ENCODE results near the gene SPN. TPM values are rescaled to one million over a fixed set of nuclear protein-coding genes. Genes with fewer than 3 reads are reported as not detected.
"Not testable (repeated sequence)": the region's sequence is repeated elsewhere in the genome, so short reads cannot be mapped to it uniquely, and the experiment has no call there.

The SPN gene
- total and polyA plus RNA-seq, 2 of the 4 experiments (the other 2 are of a cell fraction) = not detected

DNA sequence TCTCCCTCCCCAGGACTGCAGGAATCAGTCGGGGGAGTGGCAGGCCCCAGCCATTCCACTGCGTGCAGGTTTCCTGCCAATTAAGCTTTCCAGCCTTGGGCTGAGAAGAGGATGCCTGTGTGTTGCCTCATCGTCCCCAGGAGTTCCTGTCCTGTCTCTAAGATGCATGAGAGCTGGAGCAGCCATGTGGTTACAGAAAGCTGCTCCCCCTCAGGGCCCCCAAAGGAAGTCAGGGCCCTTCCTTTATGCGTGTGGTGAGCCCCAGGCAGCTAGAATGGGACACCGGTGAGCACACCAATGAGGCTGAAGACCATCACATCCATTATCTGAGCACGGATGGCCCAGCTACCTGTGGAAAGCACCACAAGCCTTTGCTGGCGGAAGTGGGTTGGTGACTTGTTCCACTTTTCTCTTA is 35.4 kb upstream of the SPN start:
- DNase-seq (peak; percentile 15), ATAC-seq (ENCODE audit: low read depth) (peak; percentile 53; the same call in 1 of the 2 replicates)
- CTCF ChIA-PET = not testable (repeated sequence)

DNA sequence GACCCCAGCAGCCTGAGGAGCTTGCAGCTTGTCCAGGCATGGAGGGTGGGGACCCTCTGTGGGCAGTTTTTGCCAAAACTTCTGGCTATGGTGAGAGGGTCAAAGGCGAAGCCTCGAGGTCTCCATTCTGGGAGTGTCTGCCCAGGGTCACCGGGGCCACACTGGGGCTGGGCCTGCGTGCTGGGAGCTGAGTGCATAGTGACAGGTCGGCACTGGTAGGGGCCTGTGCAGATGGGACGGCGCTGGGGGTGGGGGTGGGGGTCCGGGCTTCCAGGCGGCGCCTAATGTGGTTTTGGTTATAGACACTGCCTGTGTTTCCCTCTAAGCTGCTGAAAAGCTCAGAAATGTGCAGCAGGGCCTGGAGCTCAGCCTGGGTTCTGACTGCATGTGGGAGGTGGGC is 34.3 kb upstream of the SPN start:
- ATAC-seq (ENCODE audit: low read depth); H2BK120ac ChIP-seq (ENCODE audit: low read depth, low read length); H3K9me3 ChIP-seq (ENCODE audit: control insufficient read depth, insufficient read depth, low read length); H3K4me1 ChIP-seq (ENCODE audit: control insufficient read depth, insufficient read depth, low read length); H2AK9ac ChIP-seq (replicated peaks; ENCODE audit: low read depth, low read length, poor library complexity); H3K4ac ChIP-seq (ENCODE audit: low read depth, low read length); H3K9ac ChIP-seq (ENCODE audit: low read depth, low read length); H3K27me3 ChIP-seq (ENCODE audit: control insufficient read depth, insufficient read depth, low read length); H2AFZ ChIP-seq (replicated peaks; ENCODE audit: low read length, poor library complexity); BruUV-seq (replicated peaks); H3K4me2 ChIP-seq (ENCODE audit: low read depth, low read length); H3K9me1 ChIP-seq (ENCODE audit: insufficient read depth, low read length); H3K27ac ChIP-seq (ENCODE audit: insufficient read depth, low read length); in situ Hi-C loops (cut with MboI; ENCODE audit: low sequenced_read_pairs); H2BK20ac ChIP-seq (ENCODE audit: low read depth, low read length); CTCF ChIA-PET; H3K18ac ChIP-seq (ENCODE audit: low read depth, low read length); H4K91ac ChIP-seq (ENCODE audit: insufficient read depth, low read depth, low read length); H3K14ac ChIP-seq (replicated peaks; ENCODE audit: low read depth, low read length); H2BK5ac ChIP-seq (ENCODE audit: low read depth, low read length, poor library complexity, severe bottlenecking); H3K4me3 ChIP-seq (ENCODE audit: insufficient read depth, low read depth, low read length); H3K23ac ChIP-seq (ENCODE audit: low read depth, low read length); H3K36me3 ChIP-seq (ENCODE audit: control insufficient read depth, insufficient read depth, low read length); DNase-seq; H2AK5ac ChIP-seq (ENCODE audit: low read depth, low read length); intact Hi-C loops (cut with micrococcal nuclease); dilution Hi-C loops (cut with HindIII; ENCODE audit: low sequenced_read_pairs, unreplicated experiment); H4K20me1 ChIP-seq (ENCODE audit: insufficient read depth, low read length); H3K56ac ChIP-seq (ENCODE audit: extremely low read depth, insufficient read depth, low read length); H3K79me1 ChIP-seq (ENCODE audit: low read depth in 1 of 2, low read length in 2 of 2); H2BK15ac ChIP-seq (ENCODE audit: low read depth, low read length); H4K5ac ChIP-seq (ENCODE audit: low read depth, low read length); POLR2A ChIA-PET (ENCODE audit: unreplicated experiment); H4K8ac ChIP-seq (ENCODE audit: low read depth in 2 of 2, low read length in 2 of 2): not testable (repeated sequence)
- WGBS, 2 experiments (ENCODE audit: extremely low coverage in 2 of 2, insufficient read length in 1 of 2) = no CpG with 5 or more reads among the region's 10 CpGs

More for the DNA sequence above, 35.4 kb upstream of the SPN start:
- H3K4me2 ChIP-seq (ENCODE audit: low read depth, low read length); H4K20me1 ChIP-seq (ENCODE audit: insufficient read depth, low read length); H3K18ac ChIP-seq (ENCODE audit: low read depth, low read length); H2BK5ac ChIP-seq (ENCODE audit: low read depth, low read length, poor library complexity, severe bottlenecking); H2AK9ac ChIP-seq (replicated peaks; ENCODE audit: low read depth, low read length, poor library complexity); H3K27me3 ChIP-seq (ENCODE audit: control insufficient read depth, insufficient read depth, low read length); H3K79me1 ChIP-seq (ENCODE audit: low read depth in 1 of 2, low read length in 2 of 2); H4K5ac ChIP-seq (ENCODE audit: low read depth, low read length); H3K9me3 ChIP-seq (ENCODE audit: control insufficient read depth, insufficient read depth, low read length); H3K27ac ChIP-seq (ENCODE audit: insufficient read depth, low read length); H4K8ac ChIP-seq (ENCODE audit: low read depth in 2 of 2, low read length in 2 of 2); dilution Hi-C loops (cut with HindIII; ENCODE audit: low sequenced_read_pairs, unreplicated experiment); H3K4me3 ChIP-seq (ENCODE audit: insufficient read depth, low read depth, low read length); H4K91ac ChIP-seq (ENCODE audit: insufficient read depth, low read depth, low read length); intact Hi-C loops (cut with micrococcal nuclease); H3K4ac ChIP-seq (ENCODE audit: low read depth, low read length); H3K23ac ChIP-seq (ENCODE audit: low read depth, low read length); H3K56ac ChIP-seq (ENCODE audit: extremely low read depth, insufficient read depth, low read length); POLR2A ChIA-PET (ENCODE audit: unreplicated experiment); H3K36me3 ChIP-seq (ENCODE audit: control insufficient read depth, insufficient read depth, low read length); in situ Hi-C loops (cut with MboI; ENCODE audit: low sequenced_read_pairs); H2BK20ac ChIP-seq (ENCODE audit: low read depth, low read length); H3K9ac ChIP-seq (ENCODE audit: low read depth, low read length); H3K9me1 ChIP-seq (ENCODE audit: insufficient read depth, low read length); H2BK15ac ChIP-seq (ENCODE audit: low read depth, low read length); BruUV-seq (replicated peaks); H2AFZ ChIP-seq (replicated peaks; ENCODE audit: low read length, poor library complexity); H3K14ac ChIP-seq (replicated peaks; ENCODE audit: low read depth, low read length); H2AK5ac ChIP-seq (ENCODE audit: low read depth, low read length); H2BK120ac ChIP-seq (ENCODE audit: low read depth, low read length); H3K4me1 ChIP-seq (ENCODE audit: control insufficient read depth, insufficient read depth, low read length): not testable (repeated sequence)
- peak; percentile 24; the same call in 1 of the 2 replicates for TF ChIP-seq CEBPB (IDR thresholded peaks at IDR 0.05; ENCODE audit: low read depth, low read length)
- no CpG with 5 or more reads among the region's 7 CpGs for whole genome bisulfite sequencing, 2 experiments (ENCODE audit: extremely low coverage in 2 of 2, insufficient read length in 1 of 2)

Measured in IMR-90 (cell line).